GM18858 (cell line): ENCODE data around the gene AMIGO2.
A peak's percentile ranks its signal among the peaks of the same experiment; 100 is the strongest.
"Not testable (repeated sequence)": the region's sequence is repeated elsewhere in the genome, so short reads cannot be mapped to it uniquely, and the experiment has no call there.

Source experiments
- ATAC-seq: cut with Tn5 transposase; IDR thresholded peaks from one replicate; pipeline ENCODE4 v1.9.1; 2021; ENCODE audit not compliant: unreplicated experiment

Gene AMIGO2, protein sequence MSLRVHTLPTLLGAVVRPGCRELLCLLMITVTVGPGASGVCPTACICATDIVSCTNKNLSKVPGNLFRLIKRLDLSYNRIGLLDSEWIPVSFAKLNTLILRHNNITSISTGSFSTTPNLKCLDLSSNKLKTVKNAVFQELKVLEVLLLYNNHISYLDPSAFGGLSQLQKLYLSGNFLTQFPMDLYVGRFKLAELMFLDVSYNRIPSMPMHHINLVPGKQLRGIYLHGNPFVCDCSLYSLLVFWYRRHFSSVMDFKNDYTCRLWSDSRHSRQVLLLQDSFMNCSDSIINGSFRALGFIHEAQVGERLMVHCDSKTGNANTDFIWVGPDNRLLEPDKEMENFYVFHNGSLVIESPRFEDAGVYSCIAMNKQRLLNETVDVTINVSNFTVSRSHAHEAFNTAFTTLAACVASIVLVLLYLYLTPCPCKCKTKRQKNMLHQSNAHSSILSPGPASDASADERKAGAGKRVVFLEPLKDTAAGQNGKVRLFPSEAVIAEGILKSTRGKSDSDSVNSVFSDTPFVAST

DNA sequence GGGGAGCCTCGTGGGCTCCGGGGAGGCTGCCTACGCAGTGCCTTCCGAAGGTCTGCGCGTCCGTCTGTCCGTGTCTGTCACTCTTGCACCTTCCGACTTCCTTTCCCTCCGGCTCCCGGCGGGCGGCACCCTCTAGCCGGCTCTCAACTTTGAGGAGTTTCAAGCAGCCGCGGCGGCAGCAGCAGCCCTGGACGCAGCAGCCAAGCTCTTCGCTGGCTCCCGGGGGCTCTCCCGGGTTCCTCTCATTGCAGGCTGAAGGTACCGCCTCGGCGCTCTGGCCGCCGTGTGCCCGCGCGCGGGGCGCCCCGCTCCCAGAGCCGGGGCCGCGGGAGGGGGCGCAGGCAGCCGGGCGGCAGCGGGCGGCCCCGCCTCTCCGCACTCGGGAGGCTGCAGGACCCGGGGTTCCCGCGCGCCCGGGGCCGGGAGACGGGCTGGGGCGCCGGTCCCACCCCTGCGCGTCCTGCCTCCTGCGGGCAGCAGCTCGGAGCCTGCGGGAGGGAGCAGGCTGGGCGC lies at the start of gene AMIGO2, which contains the start of gene PCED1B:
TSS of gene AMIGO2 (minus strand) at position 492 of the 513 bp plus-strand sequence. CDS start 957 bp downstream, outside the sequence.
TSS of gene PCED1B (plus strand) at position 154 of the 513 bp plus-strand sequence. CDS start 155,443 bp downstream, outside the sequence.
- peak; percentile 58 for ATAC-seq

DNA sequence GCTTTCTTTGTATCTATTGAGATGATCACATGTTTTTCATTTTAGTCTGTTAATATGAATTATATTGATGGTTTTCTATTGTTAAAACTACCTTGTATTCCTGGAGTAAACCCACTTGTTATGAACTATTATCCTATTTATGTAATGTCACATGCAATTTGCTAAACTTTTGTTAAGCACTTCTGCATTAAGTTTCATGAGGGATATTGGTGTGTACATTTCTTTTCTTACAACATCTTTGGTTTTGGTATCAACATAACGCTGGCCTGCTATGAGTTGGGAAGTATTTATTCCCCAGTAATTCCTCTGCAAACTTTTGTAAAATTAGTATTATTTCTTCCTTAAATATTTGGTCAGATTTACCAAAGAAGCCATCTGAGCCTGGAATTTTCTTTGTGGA lies 46.5 kb upstream of the AMIGO2 start:
- no peak for ATAC-seq

DNA sequence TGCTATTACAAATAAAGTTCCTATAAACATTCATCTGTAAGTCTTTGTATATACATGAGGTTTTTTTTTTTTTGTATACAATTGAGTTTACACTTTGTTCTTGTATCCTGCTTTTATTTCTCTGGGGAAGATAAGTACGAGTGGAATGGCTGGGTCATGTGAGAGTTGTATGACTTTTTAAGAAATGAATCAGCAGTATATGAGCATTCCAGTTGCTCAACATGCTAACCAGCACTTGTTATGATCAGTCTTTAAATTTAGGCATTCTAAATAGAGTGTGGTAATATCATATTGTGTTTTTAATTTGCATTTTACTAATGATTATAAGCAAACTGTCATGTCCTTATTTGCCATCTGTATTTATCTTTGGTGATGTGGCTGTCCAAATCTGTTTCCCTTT lies 44.7 kb upstream of the AMIGO2 start:
- no peak for ATAC-seq

DNA sequence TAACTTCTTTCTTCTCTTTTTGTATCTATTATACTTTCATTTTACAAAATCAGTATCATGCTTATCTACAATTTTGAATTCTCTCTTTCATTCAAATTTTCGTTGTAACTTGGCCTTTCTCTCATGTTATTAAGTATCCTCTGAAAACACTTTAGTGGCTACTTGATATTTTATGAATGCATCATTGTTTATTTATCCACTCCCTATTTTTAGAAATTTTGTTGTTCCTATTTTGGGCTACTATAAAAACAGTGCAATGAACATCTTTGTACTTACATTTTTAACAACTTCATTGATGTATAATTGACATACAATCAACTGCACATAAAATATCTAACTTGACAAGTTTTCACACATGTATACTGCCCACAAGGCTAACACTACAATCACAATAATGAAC lies 44.0 kb upstream of the AMIGO2 start:
- no peak for ATAC-seq

DNA sequence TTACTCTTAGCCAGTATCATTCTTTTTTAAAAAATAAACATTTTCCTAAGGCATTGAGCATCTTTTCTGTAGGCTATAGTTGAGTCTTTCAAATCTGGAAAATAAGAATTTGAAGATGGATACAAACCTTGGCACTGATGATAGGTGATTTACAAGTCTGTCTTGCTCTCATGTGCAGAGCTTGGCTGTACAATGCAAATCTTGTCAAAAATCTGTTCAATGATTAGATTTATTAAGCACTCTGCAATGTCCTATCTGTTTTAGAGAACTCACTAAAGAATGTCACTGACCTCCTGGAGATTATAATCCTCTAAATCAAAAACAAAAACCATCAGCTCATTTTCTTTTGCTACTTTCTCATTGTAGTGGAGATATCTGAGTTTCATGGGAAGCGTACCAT lies 42.8 kb upstream of the AMIGO2 start:
- no peak for ATAC-seq

DNA sequence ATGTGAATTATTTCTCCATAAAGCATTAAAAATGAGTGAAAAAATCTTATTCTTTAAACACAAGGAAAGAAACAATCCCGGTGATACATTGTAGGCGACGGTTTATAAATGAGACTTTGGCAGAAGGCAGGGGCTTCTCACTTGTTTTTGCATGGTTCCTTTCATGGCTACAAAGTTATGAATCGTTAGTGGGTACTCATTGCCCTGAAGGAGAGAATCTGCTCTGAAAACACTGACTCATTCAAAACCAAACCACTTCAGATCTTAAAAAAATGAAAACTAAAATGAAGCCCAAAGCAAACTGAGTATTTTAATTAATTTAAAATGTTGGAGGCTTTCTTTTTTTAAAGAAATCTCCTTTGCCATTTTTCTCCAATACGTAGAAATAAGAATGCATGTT lies 41.4 kb upstream of the AMIGO2 start:
- ATAC-seq = no peak

DNA sequence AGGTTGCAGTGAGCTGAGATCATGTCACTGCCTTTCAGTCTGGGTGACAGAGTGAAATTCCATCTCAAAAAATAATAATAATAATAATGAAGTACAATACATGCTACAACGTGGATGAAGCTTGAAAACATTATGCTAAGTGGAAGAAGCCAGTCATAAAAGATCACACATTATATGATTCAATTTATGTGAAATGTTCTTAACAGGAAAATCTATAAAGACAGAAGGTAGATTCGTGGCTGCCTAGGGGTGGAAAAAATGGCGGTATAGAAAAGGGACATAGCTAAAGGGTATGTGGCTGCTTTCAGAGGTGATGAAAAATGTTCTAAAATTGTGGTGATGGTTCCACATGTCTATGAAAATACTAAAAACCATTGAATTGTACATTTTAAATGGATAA lies 41.0 kb upstream of the AMIGO2 start:
- ATAC-seq = no peak

DNA sequence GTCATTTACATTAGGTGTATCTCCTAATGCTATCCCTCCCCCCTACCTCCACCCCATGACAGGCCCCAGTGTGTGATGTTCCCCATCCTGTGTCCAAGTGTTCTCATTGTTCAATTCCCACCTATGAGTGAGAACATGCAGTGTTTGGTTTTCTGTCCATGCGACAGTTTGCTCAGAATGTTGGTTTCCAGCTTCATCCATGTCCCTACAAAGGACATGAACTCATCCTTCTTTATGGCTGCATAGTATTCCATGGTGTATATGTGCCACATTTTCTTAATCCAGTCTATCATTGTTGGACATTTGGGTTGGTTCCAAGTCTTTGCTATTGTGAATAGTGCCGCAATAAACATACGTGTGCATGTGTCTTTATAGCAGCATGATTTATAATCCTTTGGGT lies 37.5 kb upstream of the AMIGO2 start:
- not testable (repeated sequence) for ATAC-seq

DNA sequence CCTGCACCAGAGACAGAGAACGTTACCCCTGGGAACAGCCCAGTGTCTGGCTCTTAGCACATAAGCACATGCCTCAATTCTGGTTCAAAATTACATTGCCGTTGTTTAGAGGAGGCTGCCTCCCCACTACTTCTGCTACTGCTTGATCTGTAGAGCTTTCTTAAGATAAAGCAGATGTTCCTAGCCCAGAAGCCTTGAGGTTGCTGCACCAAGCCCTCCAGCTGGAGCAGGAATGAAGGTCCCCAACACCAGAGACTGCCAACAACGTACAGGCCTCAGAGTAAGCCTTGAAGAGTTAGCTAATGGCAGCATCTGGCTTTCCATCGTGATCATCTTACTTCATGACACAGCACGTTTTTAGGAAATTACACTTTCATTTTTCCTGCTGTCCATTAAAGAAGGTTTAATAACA lies 34.7 kb upstream of the AMIGO2 start:
- no peak for ATAC-seq

DNA sequence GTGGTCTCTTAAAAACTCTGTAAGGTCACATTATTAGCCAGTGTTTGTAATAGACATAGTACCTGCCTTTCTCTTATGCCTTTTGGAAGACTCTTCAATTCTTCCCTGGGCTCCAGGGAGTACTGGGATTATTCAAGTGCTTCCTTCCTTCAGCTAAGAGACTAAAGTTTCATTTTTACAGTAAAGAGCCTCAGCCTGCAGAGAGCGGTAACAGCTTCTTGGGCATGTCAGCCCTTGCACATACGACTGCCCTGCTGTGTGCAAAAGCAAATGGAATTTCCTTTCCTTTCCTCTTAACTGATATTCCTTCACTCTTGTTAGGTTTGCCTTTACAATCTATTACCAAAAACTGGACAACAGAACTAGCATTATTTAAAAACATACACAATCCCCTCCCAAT lies 32.9 kb upstream of the AMIGO2 start:
- no peak for ATAC-seq

DNA sequence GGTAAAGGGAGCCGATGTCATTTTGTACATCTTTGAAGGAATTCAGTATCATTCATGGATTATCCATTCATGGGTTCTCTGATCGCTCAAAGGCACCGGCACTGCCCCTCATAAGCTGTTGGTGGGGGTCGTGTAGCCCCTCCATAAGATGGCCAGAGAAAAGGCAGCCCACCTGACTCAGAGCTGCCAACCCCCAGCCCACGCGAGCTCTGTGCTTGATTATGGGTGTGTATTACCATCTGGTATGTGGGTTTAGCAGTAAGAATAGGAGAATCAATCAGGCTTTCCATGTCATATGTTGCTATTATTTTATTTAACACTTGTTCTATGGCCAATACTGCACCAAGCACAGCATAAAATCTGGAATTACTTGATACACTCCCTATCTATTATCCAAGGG lies 32.1 kb upstream of the AMIGO2 start:
- ATAC-seq = no peak

DNA sequence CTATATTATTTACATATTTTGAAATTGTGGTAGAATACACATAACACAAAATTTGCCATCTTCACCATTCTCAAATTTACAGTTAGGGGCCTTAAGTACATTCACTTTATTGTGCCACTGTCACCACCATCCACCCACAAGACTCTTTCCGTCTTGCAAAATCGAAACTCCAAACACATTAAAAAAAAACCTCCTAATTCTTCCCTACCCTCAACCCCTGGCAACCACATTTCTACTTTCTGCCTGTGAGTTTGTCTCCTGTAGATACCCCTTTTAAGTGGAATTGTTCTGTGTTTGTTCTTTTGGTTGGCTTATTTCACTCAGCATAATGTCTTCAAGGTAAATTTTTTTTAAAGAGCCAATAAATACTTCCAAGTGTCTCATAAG lies 31.6 kb upstream of the AMIGO2 start:
- no peak for ATAC-seq

DNA sequence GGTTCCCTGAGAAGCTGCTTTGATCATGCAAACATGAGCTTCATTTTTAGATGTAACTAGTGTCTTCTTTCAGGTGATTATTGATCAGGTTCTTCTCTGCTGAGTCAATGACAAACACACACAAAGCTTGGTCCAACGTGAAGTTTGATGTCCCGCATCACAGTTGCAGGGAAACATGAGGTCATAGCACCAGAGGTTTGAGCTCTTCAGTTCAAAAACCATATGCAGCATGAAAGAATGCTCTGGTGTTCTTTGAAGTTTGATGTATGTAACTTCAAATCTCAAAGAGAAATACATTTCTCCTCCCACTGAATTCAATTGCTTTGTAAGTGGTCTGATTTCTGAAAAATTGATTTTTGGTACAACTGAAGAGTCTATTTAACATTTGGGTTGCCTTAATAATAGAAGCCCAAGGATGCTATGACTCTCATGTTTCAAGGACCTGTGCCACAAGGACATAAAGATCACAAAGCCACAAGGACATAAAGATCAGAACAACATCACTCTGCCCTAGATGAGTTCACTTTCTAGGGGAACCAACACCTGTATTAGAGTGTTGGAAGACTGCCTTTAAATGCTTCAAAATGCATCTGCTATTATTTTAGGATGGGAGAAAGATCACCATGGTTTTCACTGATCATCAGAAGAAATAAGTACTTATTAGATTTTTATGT lies 31.1 kb upstream of the AMIGO2 start:
- ATAC-seq = no peak

DNA sequence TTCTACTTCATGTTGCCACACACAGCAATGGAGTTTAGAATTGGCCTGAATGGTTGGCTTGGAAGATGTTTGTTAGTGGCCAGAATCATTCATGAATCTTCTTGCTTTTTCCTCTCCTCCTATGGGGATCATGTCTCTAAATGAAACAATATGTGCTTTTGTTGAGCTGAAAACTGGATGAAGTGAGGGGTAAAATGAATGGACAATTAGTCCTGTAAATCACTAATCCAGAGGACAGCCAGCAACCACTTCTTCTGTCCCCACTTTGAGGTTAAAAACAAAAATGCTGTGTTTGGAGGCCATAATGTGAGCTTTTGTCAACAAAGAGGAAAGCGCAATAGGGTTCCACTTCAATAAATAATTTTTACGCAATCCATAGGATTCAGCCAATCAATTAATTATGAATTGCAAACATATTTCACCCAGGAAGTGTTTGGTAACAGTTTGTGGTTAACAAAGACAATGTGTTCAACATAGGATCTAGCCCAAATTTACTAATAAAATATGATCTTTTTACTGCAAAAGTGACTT lies 30.3 kb upstream of the AMIGO2 start:
- ATAC-seq = no peak

DNA sequence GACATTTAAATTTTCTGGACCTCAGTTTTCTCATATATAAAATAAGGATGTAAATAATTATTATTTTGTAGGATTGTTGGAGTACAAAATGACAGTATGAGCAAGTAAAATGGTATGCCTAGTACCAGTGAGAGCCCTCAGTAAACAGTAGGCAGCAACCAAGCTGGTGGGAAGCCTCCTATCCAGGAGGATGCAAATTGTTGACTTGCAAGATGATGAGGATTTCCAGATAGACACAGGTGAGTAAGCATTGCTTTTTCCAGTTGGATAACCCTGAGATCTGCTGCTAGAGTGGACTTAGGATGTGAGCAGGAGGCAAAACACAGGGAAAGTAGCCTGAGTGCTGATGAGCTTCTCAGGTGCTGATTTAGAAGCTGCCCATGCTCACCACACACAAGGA lies 28.2 kb upstream of the AMIGO2 start:
- no peak for ATAC-seq

DNA sequence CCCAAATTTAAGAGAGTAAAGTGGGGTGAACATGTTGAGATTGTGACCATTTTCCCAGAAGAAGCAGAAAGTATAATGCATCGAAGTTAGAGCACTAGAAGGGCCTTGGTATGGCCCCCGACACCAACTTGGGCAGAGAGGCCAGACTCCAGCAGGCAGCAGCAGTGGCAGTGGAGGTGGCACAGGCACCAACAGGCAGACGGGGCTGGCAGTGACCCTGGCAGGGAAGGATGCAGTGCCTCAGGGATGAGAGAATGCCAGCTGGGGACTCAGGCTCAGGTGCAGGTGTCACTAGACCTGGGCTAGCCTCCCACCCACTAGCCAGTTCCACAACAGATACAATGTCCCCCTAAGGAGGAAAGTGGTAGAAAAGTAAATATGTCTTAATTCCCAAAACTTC lies 27.7 kb upstream of the AMIGO2 start:
- no peak for ATAC-seq

DNA sequence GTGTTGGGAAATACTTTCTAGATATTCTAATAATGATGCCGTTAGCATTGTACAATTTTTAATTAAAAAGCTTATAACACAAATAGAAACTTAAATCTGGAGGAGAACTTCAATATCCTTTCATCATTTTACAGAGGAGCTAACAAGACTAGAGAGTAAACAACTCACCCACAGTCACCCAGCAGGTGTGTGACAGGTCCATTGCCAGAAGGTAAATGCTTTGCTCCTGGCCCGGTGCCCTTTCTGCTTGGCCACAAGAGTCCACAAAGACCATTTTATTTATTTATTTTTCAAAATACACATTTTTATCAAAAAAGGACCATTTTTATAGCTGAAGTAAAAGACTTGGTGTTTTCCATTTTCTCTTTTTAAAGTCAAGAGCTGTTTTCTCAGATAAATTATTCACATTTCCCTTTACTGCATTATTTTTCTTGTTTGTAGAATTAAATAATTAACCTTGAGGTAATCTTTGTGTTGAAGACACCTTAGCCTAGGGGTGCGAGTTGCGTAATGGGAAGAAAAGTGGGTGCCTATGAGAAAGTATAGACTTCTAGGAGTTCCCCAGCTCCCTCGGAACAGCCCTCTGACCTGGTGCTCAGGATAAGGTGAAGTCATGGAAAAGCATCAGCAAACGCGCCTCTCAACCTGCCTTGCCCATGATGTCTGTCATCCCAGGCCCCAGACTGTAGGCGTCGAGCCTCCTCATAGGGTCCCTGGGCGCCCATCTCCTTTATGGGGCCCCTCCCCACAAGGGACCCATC lies 26.3 kb upstream of the AMIGO2 start:
- ATAC-seq = no peak

DNA sequence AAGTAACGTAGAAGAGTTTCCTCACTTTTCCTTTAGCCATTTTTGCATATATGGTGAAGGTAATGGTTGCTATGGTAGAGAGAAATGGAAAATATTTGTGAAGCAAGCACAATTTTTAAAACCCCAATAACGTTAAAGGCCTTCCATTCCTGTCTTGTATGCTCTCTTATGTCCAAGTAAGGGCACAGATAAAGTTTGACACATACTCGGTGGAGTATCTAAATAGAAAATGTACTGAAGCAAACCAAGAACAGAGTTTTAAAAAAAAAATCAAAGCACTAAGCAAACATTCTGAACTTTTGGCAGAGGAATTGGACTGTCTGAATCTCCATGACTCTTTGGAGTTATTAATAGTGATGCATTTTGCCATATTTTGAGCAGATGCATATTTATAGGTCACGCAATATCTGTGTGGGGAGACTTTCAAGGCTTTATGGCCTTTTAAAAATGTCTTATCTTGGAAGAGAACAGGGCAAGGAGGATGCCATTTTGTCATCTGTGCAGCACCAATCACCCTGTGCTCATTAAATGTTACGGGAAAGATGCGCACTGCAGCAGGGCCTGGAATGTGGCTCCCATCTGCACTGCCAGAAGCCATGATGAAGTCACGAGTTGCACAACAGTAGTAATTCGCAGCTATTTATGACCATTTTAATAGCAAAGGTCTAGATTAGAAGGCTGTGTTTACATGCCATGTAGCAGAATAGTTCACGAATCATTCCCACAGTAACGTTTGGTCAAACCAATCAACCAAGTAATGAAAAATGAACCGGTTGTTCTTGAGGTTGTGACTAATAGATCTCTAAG lies 23.3 kb upstream of the AMIGO2 start:
- ATAC-seq = no peak

DNA sequence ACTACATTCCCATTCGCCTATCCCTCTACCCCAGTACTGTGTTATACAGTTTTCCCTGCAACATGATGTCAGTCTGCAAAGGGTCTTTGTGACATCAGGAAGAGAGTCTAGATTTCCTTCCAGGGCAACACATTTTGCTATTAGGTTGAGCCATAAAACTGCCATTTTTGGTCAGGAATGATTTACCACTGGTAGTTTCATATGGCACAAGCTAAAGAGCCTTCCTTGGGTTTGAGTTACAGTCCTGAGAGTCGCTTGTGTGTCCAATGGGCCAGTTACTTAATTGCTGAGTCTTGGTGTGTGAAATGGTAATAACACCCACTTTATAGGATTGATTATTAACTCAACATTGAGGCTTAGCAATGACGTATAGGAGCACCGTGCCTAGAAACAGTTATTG lies 22.6 kb upstream of the AMIGO2 start:
- no peak for ATAC-seq

DNA sequence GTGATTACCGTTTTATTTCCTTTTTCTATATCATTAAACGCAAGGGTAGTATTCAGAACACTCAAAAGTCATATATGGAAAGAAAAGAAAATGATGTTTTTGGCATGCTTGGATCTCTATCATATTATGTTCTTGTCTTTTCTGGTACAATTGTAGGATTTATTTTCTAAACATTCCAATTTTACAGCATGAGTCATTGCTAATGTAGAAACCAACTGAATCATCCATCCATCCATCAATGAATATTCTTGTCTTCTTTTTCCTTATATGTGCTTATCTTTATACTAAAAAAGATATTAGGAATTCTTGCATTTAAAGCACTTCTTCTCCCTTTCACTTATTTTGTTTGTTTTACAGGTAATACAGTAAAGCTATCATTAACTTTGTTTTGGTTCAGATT lies 20.4 kb upstream of the AMIGO2 start:
- ATAC-seq = no peak
